Measurements from ENCODE around the gene OR1I1. TPM values are rescaled to one million over a fixed set of nuclear protein-coding genes. Genes with fewer than 3 reads are reported as not detected.

OR1I1 gene, protein sequence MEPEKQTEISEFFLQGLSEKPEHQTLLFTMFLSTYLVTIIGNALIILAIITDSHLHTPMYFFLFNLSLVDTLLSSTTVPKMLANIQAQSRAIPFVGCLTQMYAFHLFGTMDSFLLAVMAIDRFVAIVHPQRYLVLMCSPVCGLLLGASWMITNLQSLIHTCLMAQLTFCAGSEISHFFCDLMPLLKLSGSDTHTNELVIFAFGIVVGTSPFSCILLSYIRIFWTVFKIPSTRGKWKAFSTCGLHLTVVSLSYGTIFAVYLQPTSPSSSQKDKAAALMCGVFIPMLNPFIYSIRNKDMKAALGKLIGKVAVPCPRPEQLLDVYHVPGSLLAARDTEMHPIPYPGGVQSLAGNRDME
- not detected in 2 replicates for total RNA-seq (ENCODE audit: low replicate concordance)

DNA sequence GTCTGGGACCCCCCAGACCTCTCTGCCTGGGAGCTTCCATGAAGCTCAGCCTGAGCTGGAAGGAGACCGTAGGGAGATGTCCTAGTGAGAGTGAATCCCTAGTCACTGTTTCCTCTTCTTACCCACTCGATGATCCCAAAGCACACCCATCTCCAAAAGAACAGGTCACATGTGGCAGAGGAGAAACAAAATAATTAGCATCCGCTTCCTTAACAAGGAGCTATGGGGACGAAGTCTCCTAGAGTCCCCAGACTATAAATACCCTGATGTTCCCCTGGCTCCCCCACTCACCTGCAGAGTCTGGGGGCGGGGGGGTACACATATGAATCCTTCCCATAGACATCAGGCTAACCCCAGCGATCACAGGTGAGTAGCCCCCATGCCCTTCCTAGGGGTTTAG, at the start of gene OR1I1:
OR1I1 (plus strand) TSS at position 301 of the 400 bp plus-strand sequence. CDS start 4,855 bp downstream, outside the sequence.

DNA sequence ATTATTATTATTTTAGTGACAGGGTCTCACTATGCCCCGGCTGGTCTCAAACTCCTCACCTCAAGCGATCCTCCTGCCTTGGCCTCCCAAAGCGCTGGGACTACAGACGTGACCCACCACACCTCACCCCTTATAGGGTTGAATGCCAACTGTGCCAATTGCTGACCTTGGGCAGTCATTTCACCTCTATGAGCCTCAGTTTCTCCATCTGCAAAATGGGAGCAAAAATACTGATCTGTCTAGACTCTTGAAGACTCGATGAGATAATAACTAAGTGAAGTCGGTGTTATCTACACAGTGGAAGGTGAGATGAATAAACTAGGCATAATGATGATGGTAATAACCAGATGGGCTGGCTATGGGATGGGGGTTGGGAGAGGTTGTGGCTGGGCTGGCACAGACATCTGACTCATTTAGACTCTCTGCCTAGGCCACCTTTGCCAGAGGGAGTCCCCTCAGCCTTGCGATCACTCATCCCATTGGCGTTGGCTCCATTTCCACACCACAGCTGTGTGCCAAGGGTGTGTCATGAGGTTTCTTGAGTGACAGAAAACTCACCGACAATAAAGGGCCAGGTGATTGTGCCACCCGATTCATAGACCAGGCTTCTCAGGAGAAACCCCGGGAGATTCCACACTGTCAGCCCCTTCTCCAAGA, 33.0 kb upstream of the OR1I1 start, which contains the start of gene CASP14:
CASP14 (plus strand) TSS at position 596 of the 657 bp plus-strand sequence. CDS start 2,772 bp downstream, outside the sequence.

DNA sequence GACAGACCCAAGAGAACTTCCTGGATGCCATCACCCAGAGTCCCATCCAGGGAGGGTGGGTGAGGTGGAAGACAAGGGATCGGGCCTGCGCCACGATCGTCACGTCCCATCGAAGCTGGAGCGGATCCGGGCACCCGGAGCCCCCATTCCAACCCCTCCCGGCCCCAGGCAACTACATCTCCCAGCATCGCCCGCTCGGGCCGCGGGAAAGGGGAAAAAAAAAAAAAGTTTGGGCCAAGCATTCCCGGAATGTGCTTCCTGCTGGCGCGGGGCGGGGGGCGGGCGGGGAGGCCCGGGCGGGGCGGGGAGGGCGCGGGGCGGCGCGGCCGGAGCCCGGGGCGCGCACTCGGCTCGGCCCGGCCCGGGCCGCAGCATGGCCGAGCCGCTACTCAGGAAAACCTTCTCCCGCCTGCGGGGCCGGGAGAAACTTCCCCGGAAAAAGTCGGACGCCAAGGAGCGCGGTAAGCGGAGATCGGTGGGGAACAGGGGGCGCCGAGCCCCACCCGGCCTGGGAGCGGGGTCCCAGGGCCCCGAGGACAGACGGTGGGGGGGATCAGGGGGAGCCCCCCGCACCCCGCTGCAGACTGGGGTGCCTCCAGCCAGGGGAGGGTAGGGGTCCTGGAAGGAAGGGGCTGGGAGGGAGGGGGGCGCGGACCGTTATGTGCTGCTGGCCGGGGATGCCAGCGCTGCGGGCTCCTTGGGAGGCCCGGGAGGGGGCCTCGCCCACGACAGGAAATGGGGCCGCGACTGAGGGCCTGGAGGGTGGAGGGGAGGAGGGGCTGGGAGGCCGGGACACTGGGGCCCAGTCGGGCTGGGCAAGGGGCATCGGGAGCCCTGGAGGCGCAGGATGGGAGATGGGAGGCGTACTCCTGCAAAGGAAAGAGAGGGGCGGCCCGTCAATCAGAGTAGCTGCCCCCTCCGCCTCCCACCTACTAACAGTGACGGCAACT, 25.3 kb downstream of the OR1I1 start, which contains the start of gene SYDE1:
SYDE1 (plus strand) TSS at position 341 of the 950 bp plus-strand sequence; CDS start at position 374, 33 bp downstream.

Other genes starting within 250 kb of the OR1I1 start
- not detected in 2 replicates for gene OR7A5, start 247.0 kb upstream of the OR1I1 start, total RNA-seq (ENCODE audit: low replicate concordance)
- not detected in 2 replicates for gene OR7C1, start 247.0 kb upstream of the OR1I1 start, total RNA-seq (ENCODE audit: low replicate concordance)
- not detected in 2 replicates for gene OR7A10, start 233.3 kb upstream of the OR1I1 start, total RNA-seq (ENCODE audit: low replicate concordance)
- gene OR7A17, start 196.1 kb upstream of the OR1I1 start, total RNA-seq (ENCODE audit: low replicate concordance) = not detected in 2 replicates
- gene OR7C2, start 140.7 kb upstream of the OR1I1 start, total RNA-seq (ENCODE audit: low replicate concordance) = not detected in 2 replicates
- gene SLC1A6, start 102.3 kb upstream of the OR1I1 start, total RNA-seq (ENCODE audit: low replicate concordance) = not detected in 2 replicates
- gene CASP14, start 32.7 kb upstream of the OR1I1 start, total RNA-seq (ENCODE audit: low replicate concordance) = not detected in 2 replicates
- gene SYDE1, start 25.2 kb downstream of the OR1I1 start, total RNA-seq (ENCODE audit: low replicate concordance) = 5.4 and 19.7 TPM in 2 replicates
- gene NOTCH3, start 118.8 kb downstream of the OR1I1 start, total RNA-seq (ENCODE audit: low replicate concordance) = 42.6 and 59.8 TPM in 2 replicates
- 0.08 TPM in 1 of 2 replicates, not detected in the other for gene EPHX3, start 150.2 kb downstream of the OR1I1 start, total RNA-seq (ENCODE audit: low replicate concordance)

Measured in smooth muscle cell of the coronary artery (primary cell).